ENCODE measurements around the gene SPATA32.

Gene SPATA32, protein sequence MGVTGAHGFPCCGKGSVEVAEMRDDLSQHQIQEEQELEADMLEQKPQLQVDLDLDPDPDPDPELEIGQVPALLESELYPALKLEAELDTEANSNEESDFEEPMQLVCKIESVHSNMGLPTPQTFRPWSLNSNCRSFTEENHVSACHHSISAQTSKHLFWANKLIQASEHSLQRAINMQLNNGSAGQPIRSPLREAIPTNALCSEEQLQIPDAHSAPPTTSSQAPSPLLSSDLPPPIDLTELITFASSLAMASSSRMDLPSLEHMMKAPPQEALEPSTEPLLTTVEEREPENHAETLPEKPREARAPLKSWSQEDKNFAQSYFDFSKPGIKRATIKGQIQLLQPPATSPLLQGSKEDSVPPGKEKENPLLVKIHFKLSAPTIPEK

GRCh38 chr17:45261577-45262515 is at the start of gene SPATA32:
TSS of gene SPATA32 (minus strand) at chr17:45262094. CDS start at chr17:45262016, 78 bp downstream.
- H3K27me3 ChIP-seq (ENCODE audit: control insufficient read depth, insufficient read depth, low read length): no peaks in the 10 kb centered on the region

GRCh38 chr17:45311401-45311759 is 49.5 kb upstream of the SPATA32 start:
- peak overlapping the region; percentile 27 for H3K4me3 ChIP-seq (ENCODE audit: low read length)
- no peaks in the 10 kb centered on the region for H3K9me3 ChIP-seq (ENCODE audit: control insufficient read depth, low read length)
- no peaks in the 10 kb centered on the region for H3K36me3 ChIP-seq (ENCODE audit: control insufficient read depth, insufficient read depth, low read length)
- peaks cover 78% of the 10 kb centered on the region for H3K4me1 ChIP-seq (ENCODE audit: control insufficient read depth, insufficient read depth, low read length)
- peak overlapping the region; percentile 55 for H3K9ac ChIP-seq (ENCODE audit: low read length)
- H3K27me3 ChIP-seq (ENCODE audit: control insufficient read depth, insufficient read depth, low read length): no peaks in the 10 kb centered on the region

More at GRCh38 chr17:45261577-45262515, at the start of gene SPATA32:
- Histone ChIP-seq H3K4me3 (ENCODE audit: low read length) (peak within 1 kb of the TSS; percentile 51), H3K36me3 (ENCODE audit: control insufficient read depth, insufficient read depth, low read length) (peaks cover 20% of the 10 kb centered on the region), H3K9ac (ENCODE audit: low read length) (peak within 1 kb of the TSS; percentile 68), H3K4me1 (ENCODE audit: control insufficient read depth, insufficient read depth, low read length) (peaks cover 23% of the 10 kb centered on the region), H3K9me3 (ENCODE audit: control insufficient read depth, low read length) (no peaks in the 10 kb centered on the region)

GRCh38 chr17:45310380-45311324 is 48.8 kb upstream of the SPATA32 start:
- H3K4me3 ChIP-seq (ENCODE audit: low read length): peak overlapping the region; percentile 27
- peak overlapping the region; percentile 55 for H3K9ac ChIP-seq (ENCODE audit: low read length)
- no peaks in the 10 kb centered on the region for H3K9me3 ChIP-seq (ENCODE audit: control insufficient read depth, low read length)
- no peaks in the 10 kb centered on the region for H3K36me3 ChIP-seq (ENCODE audit: control insufficient read depth, insufficient read depth, low read length)
- H3K4me1 ChIP-seq (ENCODE audit: control insufficient read depth, insufficient read depth, low read length): peaks cover 82% of the 10 kb centered on the region
- no peaks in the 10 kb centered on the region for H3K27me3 ChIP-seq (ENCODE audit: control insufficient read depth, insufficient read depth, low read length)

GRCh38 chr17:45309400-45309799 is 47.5 kb upstream of the SPATA32 start:
- H3K4me3 ChIP-seq (ENCODE audit: low read length): no peak overlapping the region
- no peaks in the 10 kb centered on the region for H3K9me3 ChIP-seq (ENCODE audit: control insufficient read depth, low read length)
- peaks cover 81% of the 10 kb centered on the region for H3K4me1 ChIP-seq (ENCODE audit: control insufficient read depth, insufficient read depth, low read length)
- H3K36me3 ChIP-seq (ENCODE audit: control insufficient read depth, insufficient read depth, low read length): no peaks in the 10 kb centered on the region
- no peaks in the 10 kb centered on the region for H3K27me3 ChIP-seq (ENCODE audit: control insufficient read depth, insufficient read depth, low read length)
- no peak overlapping the region for H3K9ac ChIP-seq (ENCODE audit: low read length)

- no peaks in the 10 kb centered on the region for H3K36me3 ChIP-seq (ENCODE audit: control insufficient read depth, insufficient read depth, low read length)
- H3K4me1 ChIP-seq (ENCODE audit: control insufficient read depth, insufficient read depth, low read length): peaks cover 78% of the 10 kb centered on the region
- no peaks in the 10 kb centered on the region for H3K27me3 ChIP-seq (ENCODE audit: control insufficient read depth, insufficient read depth, low read length)
- H3K4me3 ChIP-seq (ENCODE audit: low read length): no peak overlapping the region
- no peak overlapping the region for H3K9ac ChIP-seq (ENCODE audit: low read length)
- no peaks in the 10 kb centered on the region for H3K9me3 ChIP-seq (ENCODE audit: control insufficient read depth, low read length)
Observed at GRCh38 chr17:45308840-45309239, 46.9 kb upstream of the SPATA32 start.

DNA sequence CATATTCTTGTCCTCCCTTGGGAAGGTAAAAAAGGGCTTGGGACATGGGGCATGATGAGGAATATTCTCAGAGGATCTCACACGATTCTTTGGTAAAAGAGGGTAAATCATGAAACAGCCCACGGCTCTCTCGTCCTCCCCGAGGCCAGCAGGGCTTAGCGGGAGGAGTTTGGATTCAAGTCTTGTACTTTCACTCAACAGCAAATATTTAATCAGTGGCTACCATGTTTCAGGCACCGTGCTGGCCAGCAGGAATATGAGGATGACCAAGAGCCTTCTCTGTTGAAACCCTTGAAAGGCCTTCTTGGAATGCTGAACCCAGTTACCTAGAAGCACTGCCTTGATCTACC is 46.1 kb upstream of the SPATA32 start:
- Histone ChIP-seq H3K4me1 (ENCODE audit: control insufficient read depth, insufficient read depth, low read length) (peaks cover 73% of the 10 kb centered on the region), H3K27me3 (ENCODE audit: control insufficient read depth, insufficient read depth, low read length) (no peaks in the 10 kb centered on the region), H3K4me3 (ENCODE audit: low read length) (peak overlapping the region; percentile 15), H3K9ac (ENCODE audit: low read length) (no peak overlapping the region), H3K9me3 (ENCODE audit: control insufficient read depth, low read length) (no peaks in the 10 kb centered on the region), H3K36me3 (ENCODE audit: control insufficient read depth, insufficient read depth, low read length) (no peaks in the 10 kb centered on the region)

- Histone ChIP-seq H3K36me3 (ENCODE audit: control insufficient read depth, insufficient read depth, low read length) (no peaks in the 10 kb centered on the region), H3K9ac (ENCODE audit: low read length) (no peak overlapping the region), H3K4me3 (ENCODE audit: low read length) (peak overlapping the region; percentile 15), H3K4me1 (ENCODE audit: control insufficient read depth, insufficient read depth, low read length) (peaks cover 73% of the 10 kb centered on the region), H3K9me3 (ENCODE audit: control insufficient read depth, low read length) (no peaks in the 10 kb centered on the region), H3K27me3 (ENCODE audit: control insufficient read depth, insufficient read depth, low read length) (no peaks in the 10 kb centered on the region)
Observed at GRCh38 chr17:45307290-45308015, 45.6 kb upstream of the SPATA32 start.

- H3K9ac ChIP-seq (ENCODE audit: low read length): no peak overlapping the region
- H3K4me1 ChIP-seq (ENCODE audit: control insufficient read depth, insufficient read depth, low read length): peaks cover 72% of the 10 kb centered on the region
- no peaks in the 10 kb centered on the region for H3K36me3 ChIP-seq (ENCODE audit: control insufficient read depth, insufficient read depth, low read length)
- H3K4me3 ChIP-seq (ENCODE audit: low read length): no peak overlapping the region
- H3K27me3 ChIP-seq (ENCODE audit: control insufficient read depth, insufficient read depth, low read length): no peaks in the 10 kb centered on the region
- no peaks in the 10 kb centered on the region for H3K9me3 ChIP-seq (ENCODE audit: control insufficient read depth, low read length)
Observed at GRCh38 chr17:45306623-45307022, 44.7 kb upstream of the SPATA32 start.

- H3K9ac ChIP-seq (ENCODE audit: low read length): no peak overlapping the region
- no peak overlapping the region for H3K4me3 ChIP-seq (ENCODE audit: low read length)
- H3K9me3 ChIP-seq (ENCODE audit: control insufficient read depth, low read length): no peaks in the 10 kb centered on the region
- no peaks in the 10 kb centered on the region for H3K36me3 ChIP-seq (ENCODE audit: control insufficient read depth, insufficient read depth, low read length)
- H3K4me1 ChIP-seq (ENCODE audit: control insufficient read depth, insufficient read depth, low read length): peaks cover 67% of the 10 kb centered on the region
- H3K27me3 ChIP-seq (ENCODE audit: control insufficient read depth, insufficient read depth, low read length): no peaks in the 10 kb centered on the region
Observed at GRCh38 chr17:45306094-45306493, 44.2 kb upstream of the SPATA32 start.

- Histone ChIP-seq H3K9me3 (ENCODE audit: control insufficient read depth, low read length) (no peaks in the 10 kb centered on the region), H3K4me1 (ENCODE audit: control insufficient read depth, insufficient read depth, low read length) (peaks cover 62% of the 10 kb centered on the region), H3K27me3 (ENCODE audit: control insufficient read depth, insufficient read depth, low read length) (no peaks in the 10 kb centered on the region), H3K36me3 (ENCODE audit: control insufficient read depth, insufficient read depth, low read length) (no peaks in the 10 kb centered on the region), H3K4me3 (ENCODE audit: low read length) (no peak overlapping the region), H3K9ac (ENCODE audit: low read length) (no peak overlapping the region)
Observed at GRCh38 chr17:45305530-45306087, 43.7 kb upstream of the SPATA32 start.
